HCT116 (cell line): ENCODE measurements around the gene DOHH. TPM values are rescaled to one million over a fixed set of nuclear protein-coding genes. Genes with fewer than 3 reads are reported as not detected.

ENCODE experiments used
- ATAC-seq: fragments of 200-7000 bp; cut with Tn5 transposase; 2 replicates; pipeline ENCODE4 v1.9.1; 2020; ENCODE audit warnings: mild to moderate bottlenecking, moderate library complexity
- BruUV-seq: library from RNA; stranded (reverse); fragments of 400-500 nt; replicated peaks from 2 replicates; lab custom pipeline; 2021; lab: Mats Ljungman, UMichigan
- CTCF ChIA-PET: fragments of 300-600 bp; sonication (Branson Sonifier 250); formaldehyde crosslinking; loops from one replicate; lab custom pipeline; 2021; ENCODE audit warnings: antibody characterized with exemption; lab: Charles Lee
- POLR2A ChIA-PET: fragments of 300-600, 350-600 bp; sonication (Branson Sonifier 250); formaldehyde crosslinking; loops from one replicate; lab custom pipeline; 2021; ENCODE audit warnings: antibody characterized with exemption; lab: Charles Lee
- RAD21 ChIA-PET, 2 experiments: fragments of 300-600 bp; sonication (Branson Sonifier 250); formaldehyde crosslinking; loops; one replicate each; lab custom pipeline; 2023; ENCODE audit warnings: low total read pairs in 2 of 2; ENCODE audit not compliant: uncharacterized antibody in 2 of 2, unreplicated experiment in 2 of 2, low non-redundant PET in 1 of 2; lab: Charles Lee
- DNase-seq: peaks from one replicate; pipeline ENCODE4 v3.0.0-alpha.2; 2010; ENCODE audit warnings: low read depth, low spot score
- H2AFZ ChIP-seq: fragments of 200-600 bp; shearing (Covaris generic), sonication (generic); 2 replicates; pipeline ENCODE4 v1.6.1; 2017; ENCODE audit warnings: low read depth, mixed run types, mixed read lengths, antibody characterized with exemption, low read length; ENCODE audit not compliant: poor library complexity, severe bottlenecking
- H3K27ac ChIP-seq: 2 replicates; pipeline ENCODE4 v1.5.1; 2012; ENCODE audit warnings: low read depth, low read length
- H3K27me3 ChIP-seq: fragments of 200-600 bp; sonication (generic); 2 replicates; pipeline ENCODE4 v1.6.1; 2016; ENCODE audit warnings: mixed run types, low read length, mixed read lengths; ENCODE audit not compliant: insufficient read depth
- H3K36me3 ChIP-seq, 2 experiments: fragments of 200-500 bp in 1 of 2; fragments of 200-600 bp in 1 of 2; sonication (Bioruptor generic) in 1 of 2; sonication (generic) in 1 of 2; 2 replicates each; pipeline versions ENCODE4 v1.5.1 to v1.6.1; 2014 to 2016; ENCODE audit warnings: low read length in 2 of 2, inconsistent platforms in 1 of 2, mixed read lengths in 1 of 2, mixed run types in 1 of 2; ENCODE audit not compliant: insufficient read depth in 2 of 2, control insufficient read depth in 1 of 2
- H3K4me1 ChIP-seq, 2 experiments: fragments of 200-600 bp in 1 of 2; sonication (generic) in 1 of 2; 2 replicates each; pipeline versions ENCODE4 v1.5.1 to v1.6.1; 2012 to 2017; ENCODE audit warnings: low read length in 2 of 2, inconsistent platforms in 1 of 2, mild to moderate bottlenecking in 1 of 2, mixed read lengths in 1 of 2, mixed run types in 1 of 2, moderate library complexity in 1 of 2; ENCODE audit not compliant: insufficient read depth in 2 of 2, control insufficient read depth in 1 of 2
- H3K4me2 ChIP-seq: fragments of 200-600 bp; sonication (generic); 2 replicates; pipeline ENCODE4 v1.6.1; 2017; ENCODE audit warnings: mixed run types, low read length, mixed read lengths
- H3K4me3 ChIP-seq, 2 experiments: fragments of 200-600 bp in 1 of 2; sonication (generic) in 1 of 2; replicated peaks in 1 of 2; 2 replicates each; pipeline ENCODE4 v1.5.1; 2011 to 2016; ENCODE audit warnings: low read length in 2 of 2, control low read depth in 1 of 2, low read depth in 1 of 2, mild to moderate bottlenecking in 1 of 2, mixed read lengths in 1 of 2, mixed run types in 1 of 2
- H3K79me2 ChIP-seq: fragments of 200-600 bp; sonication (generic); 2 replicates; pipeline ENCODE4 v1.6.1; 2017; ENCODE audit warnings: mild to moderate bottlenecking, mixed run types, low read length, moderate library complexity, mixed read lengths; ENCODE audit not compliant: insufficient read depth
- H3K9ac ChIP-seq: fragments of 200-600 bp; sonication (generic); 2 replicates; pipeline ENCODE4 v1.6.1; 2016; ENCODE audit warnings: low read length, mixed read lengths
- H3K9me2 ChIP-seq: fragments of 200-600 bp; sonication (generic), shearing (Covaris generic); 2 replicates; pipeline ENCODE4 v1.6.1; 2017; ENCODE audit warnings: mixed run types, mild to moderate bottlenecking, moderate library complexity; ENCODE audit not compliant: insufficient read depth
- H3K9me3 ChIP-seq, 2 experiments: fragments of 200-500 bp in 1 of 2; fragments of 200-600 bp in 1 of 2; sonication (Bioruptor generic) in 1 of 2; sonication (generic) in 1 of 2; 2 replicates each; pipeline ENCODE4 v1.6.1; 2014 to 2017; ENCODE audit warnings: low read length in 2 of 2, mixed read lengths in 2 of 2, inconsistent platforms in 1 of 2, low read depth in 1 of 2, mild to moderate bottlenecking in 1 of 2, mixed run types in 1 of 2, moderate library complexity in 1 of 2; ENCODE audit not compliant: control insufficient read depth in 1 of 2, insufficient read depth in 1 of 2
- H4K20me1 ChIP-seq: fragments of 200-600 bp; sonication (generic), shearing (Covaris generic); 2 replicates; pipeline ENCODE4 v1.6.1; 2017; ENCODE audit warnings: mixed run types, mild to moderate bottlenecking, moderate library complexity; ENCODE audit not compliant: insufficient read depth
- CBX3 ChIP-seq: IDR thresholded peaks from 2 replicates; pipeline ENCODE4 v1.6.1; 2012; ENCODE audit warnings: low read depth
- EZH2phosphoT487 ChIP-seq: fragments of 200-600 bp; IDR thresholded peaks from 2 replicates; pipeline ENCODE4 v1.6.1; 2018; ENCODE audit warnings: antibody characterized with exemption, borderline replicate concordance
- FOSL1 ChIP-seq: IDR thresholded peaks from 2 replicates; pipeline ENCODE4 v1.6.1; 2012; ENCODE audit warnings: low read depth
- MAX ChIP-seq: IDR thresholded peaks from 2 replicates; pipeline ENCODE4 v1.6.1; 2012
- POLR2A ChIP-seq: IDR thresholded peaks from 2 replicates; pipeline ENCODE4 v1.7.0; 2011; ENCODE audit warnings: borderline replicate concordance; ENCODE audit not compliant: insufficient read depth, insufficient read length; ENCODE audit errors: extremely low read depth
- REST ChIP-seq: IDR thresholded peaks from 2 replicates; pipeline ENCODE4 v1.6.1; 2012; ENCODE audit warnings: low read depth
- SRF ChIP-seq: IDR thresholded peaks from 2 replicates; pipeline ENCODE4 v1.6.1; 2012; ENCODE audit warnings: low read depth
- TCF7L2 ChIP-seq: IDR thresholded peaks from 2 replicates; pipeline ENCODE4 v1.7.0; 2011; ENCODE audit warnings: borderline replicate concordance, inconsistent platforms; ENCODE audit not compliant: insufficient read depth, insufficient read length; ENCODE audit errors: extremely low read depth
- YY1 ChIP-seq: IDR thresholded peaks from 2 replicates; pipeline ENCODE4 v1.6.1; 2011; ENCODE audit warnings: low read length, low read depth, moderate library complexity, mild to moderate bottlenecking; ENCODE audit not compliant: insufficient replicate concordance; ENCODE audit errors: extremely low read depth
- ZBTB33 ChIP-seq: IDR thresholded peaks from 2 replicates; pipeline ENCODE4 v1.6.1; 2011; ENCODE audit warnings: mild to moderate bottlenecking, low read length, moderate library complexity; ENCODE audit not compliant: insufficient replicate concordance; ENCODE audit errors: extremely low read depth
- ZFX ChIP-seq: fragments of 450-650 bp; IDR thresholded peaks from 2 replicates; pipeline ENCODE4 v1.6.1; 2017
- ZNF274 ChIP-seq: fragments of 200-500 bp; sonication (Bioruptor generic); IDR thresholded peaks from 2 replicates; pipeline ENCODE4 v1.6.1; 2014; ENCODE audit warnings: mild to moderate bottlenecking, low read depth, low read length, inconsistent platforms
- intact Hi-C: fragments of 100-400 bp; cut with micrococcal nuclease; formaldehyde crosslinking; loops from 2 replicates; pipeline ENCODE4 v1.10.0; 2022
- total RNA-seq: library from RNA; stranded (reverse); gene quantifications from one replicate; pipeline ENCODE4 v1.2.1, GENCODE V29; 2021; ENCODE audit not compliant: unreplicated experiment

The DOHH gene
- total RNA-seq, 1 experiment from 2014 or later: 20.9 TPM

GRCh38 chr19:3548606-3549005 lies 48.1 kb upstream of the DOHH start:
- POLR2A ChIA-PET: no interaction called here
- no peak overlapping the region for H3K9ac ChIP-seq
- no peak overlapping the region; the same call in 1 of the 2 replicates for H3K27ac ChIP-seq
- no peaks in the 10 kb centered on the region for H3K27me3 ChIP-seq
- CTCF ChIA-PET: no interaction called here
- no peak overlapping the region for H3K4me3 ChIP-seq
- no peak overlapping the region for H3K4me2 ChIP-seq
- BruUV-seq: no TSS peak
- H2AFZ ChIP-seq: no peak overlapping the region
- RAD21 ChIA-PET: interaction anchor here in 1 of 2 experiments (1.2 kb wide), 1 partner anchor 27 kb away, joined by 3 read pairs; no protein-coding TSS in a partner anchor
- intact Hi-C loops: loop anchor here (5.0 kb wide), 1 partner anchor 79 kb away; the partner anchor contains the start of gene CACTIN
- no peak for ATAC-seq
- H3K9me2 ChIP-seq: no peaks in the 10 kb centered on the region
- no peaks in the 10 kb centered on the region for H3K9me3 ChIP-seq
- no peak for DNase-seq
- TF ChIP-seq ZBTB33: no peak
- no peak for TF ChIP-seq YY1
- no peak for TF ChIP-seq TCF7L2
- TF ChIP-seq ZFX: no peak
- no peak for TF ChIP-seq ZNF274
- TF ChIP-seq MAX: no peak
- TF ChIP-seq FOSL1: no peak
- TF ChIP-seq CBX3: no peak
- no peak for TF ChIP-seq SRF
- TF ChIP-seq EZH2phosphoT487: no peak
- TF ChIP-seq REST: no peak
- TF ChIP-seq POLR2A: no peak
- peaks cover 0 to 18% of the 10 kb centered on the region in 2 experiments; a peak in 2 of 4 replicates for H3K4me1 ChIP-seq
- peaks cover 11 to 24% of the 10 kb centered on the region in 2 experiments for H3K36me3 ChIP-seq
- H4K20me1 ChIP-seq: peaks cover 5% of the 10 kb centered on the region; the same call in 1 of the 2 replicates
- H3K79me2 ChIP-seq: peaks cover 46% of the 10 kb centered on the region
